ENCODE measurements around the gene SLC4A1.
A peak's percentile ranks its signal among the peaks of the same experiment; 100 is the strongest.

Gene SLC4A1

GRCh38 chr17:44236444-44236991 lies 31.4 kb downstream of the SLC4A1 start:
- DNase-seq (ENCODE audit: low read depth) = no peak
- no peak for TF ChIP-seq CTCF (conservative IDR thresholded peaks at IDR 0.05; ENCODE audit: control insufficient read depth, insufficient read depth, low read depth, low read length)
- H3K4me3 ChIP-seq (ENCODE audit: control insufficient read depth, low read depth, low read length) = no peak overlapping the region

GRCh38 chr17:44235583-44235936 lies 32.4 kb downstream of the SLC4A1 start:
- peak; percentile 49 for DNase-seq (ENCODE audit: low read depth)
- TF ChIP-seq CTCF (conservative IDR thresholded peaks at IDR 0.05; ENCODE audit: control insufficient read depth, insufficient read depth, low read depth, low read length) = no peak
- no peak overlapping the region for H3K4me3 ChIP-seq (ENCODE audit: control insufficient read depth, low read depth, low read length)

GRCh38 chr17:44233582-44233981 lies 34.4 kb downstream of the SLC4A1 start:
- no peak for DNase-seq (ENCODE audit: low read depth)
- H3K4me3 ChIP-seq (ENCODE audit: control insufficient read depth, low read depth, low read length) = no peak overlapping the region
- TF ChIP-seq CTCF (conservative IDR thresholded peaks at IDR 0.05; ENCODE audit: control insufficient read depth, insufficient read depth, low read depth, low read length) = no peak

GRCh38 chr17:44232061-44232460 lies 35.9 kb downstream of the SLC4A1 start:
- no peak for DNase-seq (ENCODE audit: low read depth)
- H3K4me3 ChIP-seq (ENCODE audit: control insufficient read depth, low read depth, low read length) = no peak overlapping the region
- TF ChIP-seq CTCF (conservative IDR thresholded peaks at IDR 0.05; ENCODE audit: control insufficient read depth, insufficient read depth, low read depth, low read length) = no peak

- no peak for DNase-seq (ENCODE audit: low read depth)
- H3K4me3 ChIP-seq (ENCODE audit: control insufficient read depth, low read depth, low read length) = no peak overlapping the region
- no peak for TF ChIP-seq CTCF (conservative IDR thresholded peaks at IDR 0.05; ENCODE audit: control insufficient read depth, insufficient read depth, low read depth, low read length)
These were observed 37.8 kb downstream of the SLC4A1 start for GRCh38 chr17:44230140-44230539.

- no peak for DNase-seq (ENCODE audit: low read depth)
- H3K4me3 ChIP-seq (ENCODE audit: control insufficient read depth, low read depth, low read length) = no peak overlapping the region
- TF ChIP-seq CTCF (conservative IDR thresholded peaks at IDR 0.05; ENCODE audit: control insufficient read depth, insufficient read depth, low read depth, low read length) = no peak
These were observed 38.8 kb downstream of the SLC4A1 start for GRCh38 chr17:44229090-44229489.

GRCh38 chr17:44223541-44224071 lies 44.3 kb downstream of the SLC4A1 start:
- H3K4me3 ChIP-seq (ENCODE audit: control insufficient read depth, low read depth, low read length) = no peak overlapping the region
- DNase-seq (ENCODE audit: low read depth) = peak; percentile 95
- no peak for TF ChIP-seq CTCF (conservative IDR thresholded peaks at IDR 0.05; ENCODE audit: control insufficient read depth, insufficient read depth, low read depth, low read length)

All from fibroblast of mammary gland (primary cell).